Stomach (tissue), 9 donors: ENCODE measurements around the gene PKD2L1. TPM values are rescaled to one million over a fixed set of nuclear protein-coding genes. Genes with fewer than 3 reads are reported as not detected.

Experiments
- DNase-seq, 2 donors: peaks; one replicate each; pipeline versions ENCODE4 v3.0.0 to v3.0.0-alpha.2; 2013 to 2019
- H3K27ac ChIP-seq, 5 donors: fragments of 200-600 bp in 4 of 5; sonication (generic) in 4 of 5; one replicate each; pipeline ENCODE4 v1.5.1; 2013 to 2019; ENCODE audit warnings: mild to moderate bottlenecking in 1 of 5, moderate library complexity in 1 of 5
- H3K27me3 ChIP-seq, 3 donors: fragments of 200-600 bp; sonication (generic); one replicate each; pipeline ENCODE4 v1.5.1; 2017 to 2019; ENCODE audit warnings: mixed run types in 1 of 3
- H3K36me3 ChIP-seq, 4 donors: fragments of 200-600 bp; sonication (generic); 1 replicate in 3 of 4; 2 replicates in 1 of 4; pipeline ENCODE4 v1.5.1; 2016 to 2019
- H3K4me1 ChIP-seq, 4 donors: fragments of 200-600 bp; sonication (generic); one replicate each; pipeline ENCODE4 v1.5.1; 2016 to 2019
- H3K4me3 ChIP-seq, 4 donors: fragments of 200-600 bp; sonication (generic) in 3 of 4; one replicate each; pipeline ENCODE4 v1.5.1; 2016 to 2019; ENCODE audit warnings: mild to moderate bottlenecking in 1 of 4
- H3K9me3 ChIP-seq, 4 donors: fragments of 200-600 bp; sonication (generic); one replicate each; pipeline ENCODE4 v1.5.1; 2016 to 2019
- CTCF ChIP-seq, 7 experiments: fragments of 450-650 bp in 4 of 7; fragments of 200-600 bp in 3 of 7; sonication (generic) in 3 of 7; IDR thresholded peaks; one replicate each; pipeline ENCODE4 v1.5.1; 2016 to 2019; ENCODE audit warnings: antibody characterized with exemption in 7 of 7, control low read depth in 2 of 7, mild to moderate bottlenecking in 1 of 7
- EP300 ChIP-seq: sonication (generic); formaldehyde crosslinking; IDR thresholded peaks from one replicate; pipeline ENCODE4 v1.6.1; 2017; ENCODE audit warnings: antibody characterized with exemption
- POLR2A ChIP-seq, 4 donors: fragments of 450-650 bp; IDR thresholded peaks; one replicate each; pipeline ENCODE4 v1.6.1; 2016; ENCODE audit warnings: antibody characterized with exemption in 4 of 4, control low read depth in 2 of 4, mild to moderate bottlenecking in 1 of 4, moderate library complexity in 1 of 4
- POLR2AphosphoS5 ChIP-seq, 3 donors: sonication (generic); formaldehyde crosslinking; IDR thresholded peaks; one replicate each; pipeline ENCODE4 v1.6.1; 2016; ENCODE audit warnings: antibody characterized with exemption in 3 of 3
- WGBS, 5 donors: extraction: QIAGEN DNeasy Blood & Tissue Kit in 3 of 5; methylation state at CpG; one replicate each; pipeline versions ENCODE4 v1.1.5 to v1.1.7; 2013 to 2018; 5-methylcytosine and 5-hydroxymethylcytosine counted together
- intact Hi-C: fragments of 100-400 bp; cut with DNase I; formaldehyde crosslinking; loops from one replicate; pipeline ENCODE4 v1.15.1; 2023; ENCODE audit warnings: low total_unique reads
- polyA plus RNA-seq, 3 donors: library from polyadenylated mRNA; stranded (reverse); fragments of 200-250 nt; gene quantifications; one replicate each; pipeline ENCODE4 v1.2.3, GENCODE V29; 2013
- small RNA-seq, 4 donors: library from RNA; depleted of rRNA; stranded (forward); fragments of <200 nt; gene quantifications; one replicate each; pipeline ENCODE3, GENCODE V24; 2016
- total RNA-seq, 5 donors: library from RNA; depleted of rRNA; stranded (reverse); fragments of >200 nt; gene quantifications; one replicate each; pipeline versions ENCODE4 v1.1.0 to v1.2.3, GENCODE V29; 2014 to 2016
- donor health status: healthy with polysubstance abuse.
- donor health status: Bipolar disorder and iron deficiency.
- donor health status: healthy.

The PKD2L1 gene
- total and polyA plus RNA-seq, 8 donors = 0.23 to 0.89 TPM; not detected in 6

- Histone ChIP-seq H3K9me3 (no peaks in the 10 kb centered on the region), H3K27me3 (no peaks in the 10 kb centered on the region), H3K4me1 (no peaks in the 10 kb centered on the region), H3K4me3 (no peak overlapping the region), H3K36me3 (peaks cover 46 to 99% (median 97%) of the 10 kb centered on the region in 4 donors), H3K27ac (no peak overlapping the region)
- DNase-seq = no peak
- no peak for TF ChIP-seq POLR2AphosphoS5 (IDR thresholded peaks at IDR 0.05)
- TF ChIP-seq POLR2A (IDR thresholded peaks at IDR 0.05) = no peak
- TF ChIP-seq CTCF (IDR thresholded peaks at IDR 0.05) = no peak
- no peak for TF ChIP-seq EP300
- 88 to 98% (median 96%) methylated on average over 7 of the region's 7 CpGs for WGBS, 5 donors
- intact Hi-C loops = no loop called here
Measured at GRCh38 chr10:100248820-100249219, 81.2 kb downstream of the PKD2L1 start.

- Histone ChIP-seq H3K4me1 (no peaks in the 10 kb centered on the region), H3K27ac (no peak overlapping the region), H3K27me3 (no peaks in the 10 kb centered on the region), H3K4me3 (no peak overlapping the region), H3K36me3 (peaks cover 40 to 99% (median 97%) of the 10 kb centered on the region in 4 donors), H3K9me3 (no peaks in the 10 kb centered on the region)
- intact Hi-C loops = no loop called here
- WGBS, 5 donors = 87 to 90% (median 90%) methylated on average over 5 of the region's 5 CpGs
- TF ChIP-seq POLR2AphosphoS5 (IDR thresholded peaks at IDR 0.05) = no peak
- TF ChIP-seq CTCF (IDR thresholded peaks at IDR 0.05) = no peak
- no peak for TF ChIP-seq EP300
- TF ChIP-seq POLR2A (IDR thresholded peaks at IDR 0.05) = no peak
- no peak for DNase-seq
Measured at GRCh38 chr10:100245484-100246220, 84.4 kb downstream of the PKD2L1 start.

- Histone ChIP-seq H3K4me1 (no peaks in the 10 kb centered on the region), H3K36me3 (peaks cover 19 to 98% (median 98%) of the 10 kb centered on the region in 4 donors), H3K27ac (no peak overlapping the region), H3K4me3 (no peak overlapping the region), H3K27me3 (no peaks in the 10 kb centered on the region), H3K9me3 (no peaks in the 10 kb centered on the region)
- 58 to 79% (median 63%) methylated on average over 3 of the region's 3 CpGs for WGBS, 5 donors
- DNase-seq = no peak
- intact Hi-C loops = no loop called here
- TF ChIP-seq POLR2AphosphoS5 (IDR thresholded peaks at IDR 0.05) (no peak), EP300 (no peak), POLR2A (IDR thresholded peaks at IDR 0.05) (no peak), CTCF (IDR thresholded peaks at IDR 0.05) (no peak)
Measured at GRCh38 chr10:100239851-100240250, 90.2 kb downstream of the PKD2L1 start.

GRCh38 chr10:100238429-100238828, 91.6 kb downstream of the PKD2L1 start:
- no peak for DNase-seq
- no peaks in the 10 kb centered on the region for H3K27me3 ChIP-seq
- no peaks in the 10 kb centered on the region for H3K4me1 ChIP-seq
- H3K4me3 ChIP-seq = no peak overlapping the region
- peaks cover 12 to 98% (median 98%) of the 10 kb centered on the region in 4 donors for H3K36me3 ChIP-seq
- no peak overlapping the region for H3K27ac ChIP-seq
- no peaks in the 10 kb centered on the region for H3K9me3 ChIP-seq
- intact Hi-C loops = no loop called here
- TF ChIP-seq POLR2AphosphoS5 (IDR thresholded peaks at IDR 0.05) = no peak
- no peak for TF ChIP-seq POLR2A (IDR thresholded peaks at IDR 0.05)
- TF ChIP-seq EP300 = no peak
- no peak for TF ChIP-seq CTCF (IDR thresholded peaks at IDR 0.05)
- WGBS, 5 donors = 86 to 94% (median 92%) methylated on average over 7 of the region's 7 CpGs

Small RNA genes lying within 50 kb of the gene (small RNA-seq; reads per million reads assigned to genes)
- 0 reads per million in 4 donors for gene RNU6-422P

Other genes starting within 250 kb of the PKD2L1 start
- not detected for gene CPN1, start 248.4 kb downstream of the PKD2L1 start, total RNA-seq
- gene CPN1, start 248.4 kb downstream of the PKD2L1 start, polyA plus RNA-seq = not detected
- 10 to 100 TPM in 2 of 5 donors, 1 to 10 TPM in 3; 5.8 to 61.5 (median 9.8) TPM for gene ERLIN1, start 144.2 kb downstream of the PKD2L1 start, total RNA-seq
- 1 to 10 TPM; 4.4 to 9.5 (median 5.9) TPM for gene ERLIN1, start 144.2 kb downstream of the PKD2L1 start, polyA plus RNA-seq
- 10 to 100 TPM in 4 of 5 donors, under 1 TPM in 1; 0.58 to 39.7 (median 15.6) TPM for gene CHUK, start 100.6 kb downstream of the PKD2L1 start, total RNA-seq
- gene CHUK, start 100.6 kb downstream of the PKD2L1 start, polyA plus RNA-seq = 10 to 100 TPM in 2 of 3 donors, 1 to 10 TPM in 1; 6.9 to 17.7 (median 11.7) TPM
- gene CWF19L1, start 62.6 kb downstream of the PKD2L1 start, total RNA-seq = 10 to 100 TPM in 2 of 5 donors, 1 to 10 TPM in 3; 1.2 to 39.7 (median 8.1) TPM
- gene CWF19L1, start 62.6 kb downstream of the PKD2L1 start, polyA plus RNA-seq = 10 to 100 TPM; 12.5 to 14.1 (median 13.3) TPM
- 10 to 100 TPM in 3 of 5 donors, under 1 TPM in 1, not detected in 1; 0.87 to 33.4 (median 17.6) TPM for gene BLOC1S2, start 43.5 kb downstream of the PKD2L1 start, total RNA-seq
- 10 to 100 TPM; 37.6 to 51.0 (median 48.7) TPM for gene BLOC1S2, start 43.5 kb downstream of the PKD2L1 start, polyA plus RNA-seq
- gene SCD, start 17.0 kb upstream of the PKD2L1 start, total RNA-seq = 10 to 100 TPM in 3 of 5 donors, 1 to 10 TPM in 2; 2.3 to 36.2 (median 28.5) TPM
- gene SCD, start 17.0 kb upstream of the PKD2L1 start, polyA plus RNA-seq = 10 to 100 TPM in 2 of 3 donors, 1 to 10 TPM in 1; 5.5 to 19.1 (median 16.6) TPM
- not detected for gene WNT8B, start 132.8 kb upstream of the PKD2L1 start, total RNA-seq
- gene WNT8B, start 132.8 kb upstream of the PKD2L1 start, polyA plus RNA-seq = not detected
- 10 to 100 TPM in 3 of 5 donors, 1 to 10 TPM in 2; 6.2 to 47.4 (median 25.4) TPM for gene SEC31B, start 189.6 kb upstream of the PKD2L1 start, total RNA-seq
- gene SEC31B, start 189.6 kb upstream of the PKD2L1 start, polyA plus RNA-seq = 1 to 10 TPM in 2 of 3 donors, under 1 TPM in 1; 0.68 to 8.3 (median 1.4) TPM
- gene NDUFB8, start 199.6 kb upstream of the PKD2L1 start, total RNA-seq = 100 to 1,000 TPM in 2 of 5 donors, 10 to 100 TPM in 3; 33.0 to 174 (median 77.9) TPM
- gene NDUFB8, start 199.6 kb upstream of the PKD2L1 start, polyA plus RNA-seq = 100 to 1,000 TPM; 317 to 362 (median 334) TPM
- 10 to 100 TPM in 2 of 5 donors, 1 to 10 TPM in 3; 4.7 to 19.6 (median 8.5) TPM for gene HIF1AN, start 205.7 kb upstream of the PKD2L1 start, total RNA-seq
- 1 to 10 TPM; 3.2 to 5.9 (median 3.6) TPM for gene HIF1AN, start 205.7 kb upstream of the PKD2L1 start, polyA plus RNA-seq